Embryonic facial prominence (tissue), 1 donor: Measurements from ENCODE around the gene DENND5B.
"Not testable (repeated sequence)": the region's sequence is repeated elsewhere in the genome, so short reads cannot be mapped to it uniquely, and the experiment has no call there.

Experiments
- DNase-seq: peaks from one replicate; pipeline ENCODE4 v3.0.0-alpha.2; 2016; ENCODE audit errors: extremely low spot score

DENND5B gene

DNA sequence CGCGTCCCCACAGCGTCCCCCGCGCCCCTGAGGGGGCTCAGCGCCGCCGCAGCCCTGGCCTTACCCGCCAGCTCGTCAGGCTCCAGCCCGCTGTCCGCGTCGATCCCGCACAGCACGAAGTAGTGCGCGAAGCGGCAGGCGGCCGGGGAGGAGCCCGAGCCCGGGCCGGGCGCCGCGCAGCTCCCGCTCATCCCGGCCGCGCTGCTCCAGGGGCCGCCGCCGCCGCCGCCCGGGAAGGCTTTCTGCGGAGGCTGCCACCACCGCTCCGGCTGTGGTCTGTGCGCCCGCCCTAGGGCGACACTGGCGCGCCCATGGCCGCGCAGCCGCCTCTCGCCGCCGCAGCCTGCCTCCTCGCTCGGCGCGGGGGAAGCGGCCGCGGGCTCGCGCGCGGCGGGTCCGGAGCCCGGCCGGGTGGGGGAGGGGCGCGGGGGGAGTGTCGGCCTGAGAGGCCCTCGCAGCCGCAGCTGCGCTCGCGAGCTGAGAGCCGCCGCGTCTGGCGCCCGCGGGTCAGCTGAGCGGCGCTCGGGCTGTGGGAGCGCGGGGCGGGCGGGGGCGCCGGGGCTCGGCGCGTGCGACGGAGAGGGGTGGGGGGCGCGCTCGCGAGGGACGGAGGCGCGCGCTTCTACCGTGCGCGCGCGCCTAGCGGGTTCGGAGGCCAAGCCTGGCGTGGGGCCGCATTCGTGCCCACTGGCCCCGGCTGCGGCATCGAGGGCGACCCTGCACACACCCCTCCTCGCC is at the start of gene DENND5B:
TSS of gene DENND5B (minus strand) at position 495 of the 738 bp plus-strand sequence. CDS start at position 191, 304 bp downstream.
- no peak for DNase-seq

- no peak for DNase-seq
Observed at GRCh38 chr12:31634620-31635019, 43.7 kb upstream of the DENND5B start.

DNA sequence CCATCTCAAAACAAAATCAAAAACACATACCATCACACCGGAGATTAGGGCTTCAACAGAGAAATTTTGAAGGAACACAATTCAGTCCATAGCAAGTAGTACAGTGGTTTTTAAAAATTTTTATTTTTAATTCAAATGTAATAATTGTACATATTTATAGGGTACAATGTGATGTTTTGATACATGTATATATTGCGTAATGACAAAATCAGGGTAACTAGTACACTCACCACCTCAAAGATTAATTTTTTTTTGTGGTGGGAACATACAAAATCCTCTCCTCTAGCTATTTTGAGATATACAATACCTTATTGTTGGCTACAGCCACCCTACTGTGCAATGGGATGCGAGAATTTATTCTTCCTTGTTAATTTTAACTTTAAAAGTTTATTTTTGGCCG is 42.5 kb upstream of the DENND5B start:
- no peak for DNase-seq

DNA sequence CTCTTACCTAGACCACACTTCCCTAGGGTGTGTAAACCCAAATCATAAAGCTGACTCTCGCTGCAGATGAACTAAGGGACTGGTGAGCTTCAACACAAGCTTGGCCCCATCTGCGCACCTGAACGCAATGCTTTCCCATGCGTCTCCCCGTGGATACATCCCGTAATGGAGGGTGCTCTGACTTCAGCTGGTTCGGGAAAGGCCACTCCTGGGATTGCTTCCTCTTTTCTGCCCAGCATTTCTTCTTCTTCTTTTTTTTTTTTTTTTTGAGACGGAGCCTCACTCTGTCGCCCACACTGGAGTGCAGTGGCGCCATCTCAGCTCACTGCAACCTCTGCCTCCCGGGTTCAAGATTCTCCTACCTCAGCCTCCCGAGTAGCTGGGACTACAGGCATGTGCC is 40.9 kb upstream of the DENND5B start:
- DNase-seq: no peak

- no peak for DNase-seq
Observed at GRCh38 chr12:31631023-31631724, 40.2 kb upstream of the DENND5B start.

DNA sequence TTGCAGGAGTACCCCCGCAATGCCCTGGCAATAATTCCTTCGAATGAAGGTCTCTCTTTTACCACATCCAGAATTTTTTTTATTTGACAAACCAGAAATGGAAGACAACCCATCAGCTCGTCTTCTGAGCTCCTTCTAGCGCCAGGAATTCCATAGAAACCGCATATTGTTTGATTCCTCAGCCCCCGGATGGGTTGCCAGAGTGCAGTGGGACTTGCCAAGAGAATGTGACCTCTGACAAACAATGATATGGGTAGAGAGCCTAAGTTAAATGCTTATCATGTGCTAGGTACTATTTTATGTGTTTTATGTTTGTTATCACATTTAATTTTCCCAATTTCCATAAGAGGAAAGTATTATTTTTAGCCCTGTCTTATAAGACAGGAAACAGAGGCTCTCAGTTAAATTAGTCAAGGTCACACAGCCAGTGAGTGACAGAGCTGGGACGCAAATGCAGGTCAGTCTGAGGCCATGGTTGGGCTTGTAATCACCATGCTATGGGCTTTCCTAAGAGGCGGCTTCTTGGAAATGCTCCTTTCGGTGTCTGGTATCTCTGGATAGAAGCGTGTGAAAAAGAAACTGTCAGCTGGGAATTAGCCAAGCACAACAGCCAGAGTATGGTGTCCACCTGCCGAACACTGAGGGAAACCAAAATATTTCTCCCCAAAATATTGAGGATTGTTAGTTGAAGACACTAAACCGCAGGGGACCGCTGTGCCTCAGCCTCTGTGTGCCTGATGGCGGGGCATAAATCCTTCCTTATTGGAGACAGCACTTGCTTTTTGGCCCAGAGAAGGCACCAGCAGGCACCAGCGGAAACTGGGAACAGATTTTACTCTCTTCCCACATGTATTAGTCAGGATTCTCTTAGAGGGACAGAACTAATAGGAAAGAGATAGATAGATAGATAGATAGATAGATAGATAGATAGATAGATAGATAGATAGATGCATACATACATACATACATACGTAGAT is 39.1 kb upstream of the DENND5B start:
- no peak for DNase-seq

DNA sequence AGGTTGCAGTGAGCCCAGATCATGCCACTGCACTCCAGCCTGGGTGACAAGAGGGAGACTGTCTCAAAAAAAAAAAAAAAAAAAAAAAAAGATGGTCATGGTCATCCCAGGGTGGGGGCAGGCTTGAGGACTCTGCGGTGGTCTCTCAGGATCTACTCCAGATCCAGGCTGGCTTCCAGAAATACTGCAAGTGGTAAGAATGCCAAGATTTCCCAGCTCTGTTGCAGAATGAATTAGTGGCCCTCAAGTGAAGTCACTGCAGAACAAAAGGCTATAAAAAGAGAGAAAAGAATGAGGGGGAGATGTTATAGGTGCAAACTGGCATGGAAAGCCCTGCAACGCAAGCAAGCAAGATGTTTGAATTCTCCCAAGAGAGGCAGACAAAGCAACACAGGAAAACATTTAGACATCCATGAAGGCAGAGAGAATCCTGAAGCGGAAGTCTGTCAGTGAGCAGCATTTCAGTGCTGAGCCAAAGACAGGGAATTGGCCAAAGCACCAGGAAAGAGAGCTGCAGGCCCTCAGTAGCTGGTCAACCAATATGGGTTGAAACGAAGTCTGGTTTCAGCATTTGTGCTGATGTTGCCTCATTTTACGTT is 36.6 kb upstream of the DENND5B start:
- DNase-seq: no peak

DNA sequence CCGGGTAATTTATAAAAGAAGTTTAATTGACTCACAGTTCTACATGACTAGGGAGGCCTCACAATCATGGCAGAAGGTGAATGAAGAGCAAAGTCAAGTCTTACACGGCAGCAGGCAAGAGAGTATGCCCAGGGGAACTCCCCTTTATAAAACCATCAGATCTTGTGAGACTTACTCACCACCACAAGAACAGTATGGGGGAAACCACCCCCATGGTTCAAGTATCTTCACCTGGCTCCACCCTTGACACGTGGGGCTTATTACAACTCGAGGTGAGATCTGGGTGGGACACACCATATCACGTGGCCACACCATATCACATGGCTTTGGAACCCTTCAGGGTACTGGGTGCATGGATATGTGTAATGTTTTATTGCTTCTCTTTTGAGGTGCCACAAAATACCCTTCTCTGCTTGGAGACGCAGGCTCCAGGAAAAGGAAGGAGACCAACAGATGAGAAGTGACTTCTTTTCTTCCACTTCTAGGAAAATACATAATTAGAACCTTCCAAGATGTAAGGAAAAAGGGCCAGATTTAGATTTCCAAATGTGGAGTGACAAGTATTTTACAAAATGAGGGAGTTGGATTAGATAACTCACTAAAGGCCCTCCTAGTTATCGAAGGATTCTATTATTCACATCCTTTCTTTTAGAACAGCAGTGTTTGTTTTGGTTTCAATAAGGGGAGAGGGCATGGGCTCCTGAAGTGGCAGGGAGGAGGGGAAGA is 35.5 kb upstream of the DENND5B start:
- no peak for DNase-seq

GRCh38 chr12:31622038-31622437 is 31.1 kb upstream of the DENND5B start:
- DNase-seq: no peak

GRCh38 chr12:31620311-31620710 is 29.4 kb upstream of the DENND5B start:
- no peak for DNase-seq

DNA sequence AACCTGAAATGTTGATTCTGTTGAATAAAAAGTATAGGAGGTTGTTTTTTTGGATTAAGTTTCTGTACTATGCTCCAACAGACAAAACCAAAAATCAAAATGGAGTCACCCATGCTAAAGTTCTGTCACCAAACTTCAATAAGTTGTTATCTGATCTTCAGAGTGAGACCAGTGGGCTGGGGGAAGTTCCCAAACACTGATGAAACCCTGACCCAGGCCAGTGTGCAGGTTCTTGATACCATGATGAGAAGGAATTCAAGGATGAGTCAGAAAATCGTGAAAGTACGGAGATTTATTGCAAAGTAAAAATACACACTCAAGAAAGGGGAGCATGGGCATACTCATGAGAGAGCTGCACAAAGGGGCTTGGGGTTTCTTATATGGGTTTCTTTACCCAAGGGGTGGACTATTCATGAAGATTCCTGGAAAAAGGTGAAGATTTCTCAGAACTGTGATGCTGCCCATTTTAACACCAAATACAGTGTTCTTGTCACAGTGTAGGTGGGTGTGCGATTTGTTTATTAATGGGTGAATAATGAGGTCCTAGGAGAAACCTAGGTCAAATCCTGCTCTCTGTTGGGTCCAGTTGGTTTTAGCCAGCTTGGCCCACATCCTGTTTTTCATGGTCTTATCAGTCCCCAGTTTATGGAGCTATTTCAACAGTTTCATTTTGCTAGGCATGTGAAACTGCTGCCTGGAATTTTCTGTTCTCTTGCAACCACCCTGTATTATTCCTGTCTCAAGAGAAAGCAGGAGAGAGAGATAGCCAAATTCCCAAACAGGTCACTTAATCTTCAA is 27.5 kb upstream of the DENND5B start:
- no peak for DNase-seq

DNA sequence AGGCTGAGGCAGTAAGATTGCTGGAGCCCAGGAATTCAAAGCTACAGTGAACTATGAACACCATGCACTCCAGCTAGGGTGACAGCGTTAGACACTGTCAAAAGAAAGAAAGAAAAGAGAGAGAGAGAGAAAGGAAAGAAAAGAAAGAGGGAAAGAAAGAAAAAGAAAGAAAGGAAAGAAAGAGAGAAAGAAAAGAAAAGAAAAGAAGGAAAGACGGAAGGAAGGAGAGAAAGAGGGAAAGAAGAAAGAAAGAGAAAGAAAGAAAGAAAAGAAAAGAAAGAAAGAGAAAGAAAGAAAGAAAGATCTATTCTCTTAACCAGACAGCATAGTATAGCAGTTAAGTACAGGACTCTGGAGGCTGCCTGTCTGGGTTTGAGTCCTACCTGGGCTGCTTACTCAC is 21.9 kb upstream of the DENND5B start:
- DNase-seq: no peak

DNA sequence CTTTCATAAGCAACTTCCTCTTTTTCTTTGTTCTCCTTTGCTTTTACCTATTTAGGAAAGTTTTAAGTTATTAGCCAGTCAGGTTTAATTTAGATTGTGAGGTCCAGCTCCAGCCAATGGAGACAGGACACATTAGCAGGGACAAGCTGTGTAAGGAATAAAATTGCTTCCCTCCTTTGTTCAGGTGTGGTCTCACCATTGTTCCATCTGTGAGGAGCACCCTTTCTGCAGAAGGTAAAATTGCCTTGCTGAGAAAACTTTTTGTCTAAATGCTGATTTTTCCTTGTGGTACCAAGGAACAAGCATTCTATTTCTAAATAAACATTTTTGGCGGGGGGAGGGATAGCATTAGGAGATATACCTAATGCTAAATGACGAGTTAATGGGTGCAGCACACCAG is 17.4 kb upstream of the DENND5B start:
- DNase-seq: not testable (repeated sequence)

DNA sequence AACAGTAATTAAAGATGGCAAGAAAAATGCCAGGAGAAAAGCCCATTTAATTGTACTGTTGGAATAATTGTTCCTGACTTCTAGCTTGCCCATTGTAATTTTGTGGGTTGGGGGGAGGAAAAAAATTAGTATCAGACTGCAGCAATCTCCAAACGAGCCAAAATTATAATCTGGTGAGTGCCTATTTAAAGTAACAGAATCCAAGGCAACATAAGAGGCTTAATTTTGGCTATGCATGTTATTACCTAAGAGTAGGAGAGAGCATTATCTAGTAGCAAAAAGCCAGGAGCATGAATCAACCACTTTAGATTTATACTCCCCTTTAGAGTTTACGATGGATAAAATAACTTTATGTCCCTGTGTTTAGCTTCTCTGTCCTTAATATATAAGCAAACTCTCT is 14.6 kb upstream of the DENND5B start:
- DNase-seq: no peak

GRCh38 chr12:31603546-31604009 is 12.6 kb upstream of the DENND5B start:
- no peak for DNase-seq

GRCh38 chr12:31600750-31601149 is 9.8 kb upstream of the DENND5B start:
- no peak for DNase-seq

GRCh38 chr12:31600252-31600651 is 9.3 kb upstream of the DENND5B start:
- DNase-seq: no peak

DNA sequence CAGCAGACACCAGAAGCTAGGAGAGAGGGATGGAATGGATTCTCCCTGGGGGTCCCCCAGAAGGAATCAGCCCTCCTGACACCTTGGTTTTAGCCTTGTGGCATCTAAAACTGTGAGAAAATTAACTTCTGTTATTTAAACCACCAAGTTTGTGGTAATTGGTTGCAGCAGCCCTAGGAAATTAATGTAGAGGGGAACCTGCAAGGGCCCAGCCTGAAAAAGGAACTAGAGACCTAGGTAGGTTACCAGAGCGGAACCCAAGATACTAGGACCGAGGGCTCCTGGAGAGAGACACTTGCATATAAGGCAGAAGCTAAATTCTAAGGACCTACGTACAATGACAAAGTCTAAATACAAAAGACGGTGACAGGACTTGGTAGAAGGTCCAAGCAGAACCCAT is 8.1 kb upstream of the DENND5B start:
- DNase-seq: no peak

DNA sequence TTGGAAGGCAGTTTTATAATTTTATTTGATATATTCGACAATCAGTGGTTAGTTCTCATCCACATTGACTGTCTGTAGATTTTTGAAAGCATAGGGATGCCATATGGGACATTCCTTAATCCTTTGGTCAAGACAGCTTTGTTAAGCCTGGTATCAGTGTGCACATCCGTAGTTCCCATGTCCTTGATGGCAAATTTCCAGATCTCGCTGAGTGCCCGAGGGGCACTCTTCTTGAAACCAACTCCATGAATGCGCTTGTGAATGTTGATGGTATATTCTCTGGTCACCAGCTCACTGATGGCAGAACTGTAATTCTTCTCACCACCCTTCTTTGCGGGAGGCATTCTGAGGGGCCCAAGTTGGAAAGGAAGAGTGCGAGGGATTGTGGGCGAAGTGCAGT is 6.1 kb upstream of the DENND5B start:
- no peak for DNase-seq

- DNase-seq: no peak
Observed at GRCh38 chr12:31594681-31595080, 3.7 kb upstream of the DENND5B start.
